ENCODE results near the gene MECP2. TPM values are rescaled to one million over a fixed set of nuclear protein-coding genes. Genes with fewer than 3 reads are reported as not detected.

The MECP2 gene
- total and polyA plus RNA-seq, 2 donors from 2014 or later = 14.0 to 74.7 TPM

DNA sequence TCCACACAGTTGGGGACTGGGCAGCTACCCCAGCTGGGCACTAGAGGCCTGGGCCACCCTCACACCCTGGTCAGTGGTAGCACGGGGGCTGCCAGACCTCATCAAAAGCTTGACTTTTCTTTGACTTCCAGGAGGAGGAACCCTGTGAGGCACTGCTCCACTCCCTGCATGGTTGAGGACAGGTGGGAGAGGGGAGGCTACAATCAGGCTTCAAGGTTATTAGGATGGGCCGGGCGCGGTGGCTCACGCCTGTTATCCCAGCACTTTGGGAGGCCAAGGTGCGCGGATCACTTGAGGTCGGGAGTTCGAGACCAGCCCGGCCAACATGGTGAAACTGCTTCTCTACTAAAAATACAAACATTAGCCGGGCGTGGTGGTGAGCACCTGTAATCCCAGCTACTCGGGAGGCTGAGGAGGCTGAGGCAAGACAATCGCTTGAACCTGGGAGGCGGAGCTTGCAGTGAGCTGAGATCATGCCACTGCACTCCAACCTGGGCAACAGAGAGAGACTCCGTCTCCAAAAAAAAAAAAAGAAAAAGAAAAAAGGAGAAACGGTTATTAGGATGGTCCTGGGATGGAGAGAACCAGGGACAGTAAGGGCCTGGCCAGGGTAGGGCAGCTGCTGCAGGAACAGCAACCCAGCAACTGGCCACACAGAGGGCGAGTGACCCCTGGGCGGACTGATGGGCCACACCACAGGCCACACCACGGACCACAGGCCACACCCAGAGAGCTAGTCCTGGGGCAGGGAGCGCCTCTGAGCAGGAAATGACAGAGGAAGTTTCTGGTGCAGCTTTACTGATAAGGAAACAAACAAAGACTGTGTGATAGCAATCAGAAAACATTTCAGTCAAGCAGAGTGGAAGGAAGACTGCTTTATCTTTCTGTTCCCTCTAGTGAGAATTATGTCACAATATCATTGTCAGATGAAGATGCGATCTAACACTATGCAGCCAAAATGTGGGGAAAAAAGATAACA lies 26.0 kb upstream of the MECP2 start:
- no peaks in the 10 kb centered on the region for H3K4me1 ChIP-seq (ENCODE audit: control insufficient read depth in 2 of 3, insufficient read depth in 2 of 3, low read depth in 1 of 3, low read length in 3 of 3)
- TF ChIP-seq, protein P1, sequence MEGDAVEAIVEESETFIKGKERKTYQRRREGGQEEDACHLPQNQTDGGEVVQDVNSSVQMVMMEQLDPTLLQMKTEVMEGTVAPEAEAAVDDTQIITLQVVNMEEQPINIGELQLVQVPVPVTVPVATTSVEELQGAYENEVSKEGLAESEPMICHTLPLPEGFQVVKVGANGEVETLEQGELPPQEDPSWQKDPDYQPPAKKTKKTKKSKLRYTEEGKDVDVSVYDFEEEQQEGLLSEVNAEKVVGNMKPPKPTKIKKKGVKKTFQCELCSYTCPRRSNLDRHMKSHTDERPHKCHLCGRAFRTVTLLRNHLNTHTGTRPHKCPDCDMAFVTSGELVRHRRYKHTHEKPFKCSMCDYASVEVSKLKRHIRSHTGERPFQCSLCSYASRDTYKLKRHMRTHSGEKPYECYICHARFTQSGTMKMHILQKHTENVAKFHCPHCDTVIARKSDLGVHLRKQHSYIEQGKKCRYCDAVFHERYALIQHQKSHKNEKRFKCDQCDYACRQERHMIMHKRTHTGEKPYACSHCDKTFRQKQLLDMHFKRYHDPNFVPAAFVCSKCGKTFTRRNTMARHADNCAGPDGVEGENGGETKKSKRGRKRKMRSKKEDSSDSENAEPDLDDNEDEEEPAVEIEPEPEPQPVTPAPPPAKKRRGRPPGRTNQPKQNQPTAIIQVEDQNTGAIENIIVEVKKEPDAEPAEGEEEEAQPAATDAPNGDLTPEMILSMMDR (IDR thresholded peaks at IDR 0.05; ENCODE audit: borderline replicate concordance, extremely low read depth, insufficient read depth) = no peak
- H3K9me3 ChIP-seq (ENCODE audit: control insufficient read depth in 2 of 3, insufficient read depth in 1 of 3, low read length in 3 of 3) = no peaks in the 10 kb centered on the region
- intact Hi-C loops (cut with DNase I) = no loop called here
- FAIRE-seq (no peak), DNase-seq (peak in 1 of 5 donors; percentile 88)
- no peak overlapping the region for H3K9ac ChIP-seq (ENCODE audit: low read length in 3 of 3)
- H3K27me3 ChIP-seq (ENCODE audit: control insufficient read depth, insufficient read depth, low read length) = no peaks in the 10 kb centered on the region
- H3K27ac ChIP-seq (ENCODE audit: low read depth in 2 of 2, low read length in 2 of 2) = no peak overlapping the region
- H3K4me3 ChIP-seq (ENCODE audit: low read length in 3 of 3) = no peak overlapping the region
- no peaks in the 10 kb centered on the region for H3K36me3 ChIP-seq (ENCODE audit: control insufficient read depth in 2 of 3, insufficient read depth in 3 of 3, low read length in 3 of 3)

GRCh38 chrX:154121961-154122360 lies 24.4 kb upstream of the MECP2 start:
- Histone ChIP-seq H3K27ac (ENCODE audit: low read depth in 2 of 2, low read length in 2 of 2) (peak overlapping the region; percentile 4 to 60), H3K9ac (ENCODE audit: low read length in 3 of 3) (no peak overlapping the region), H3K9me3 (ENCODE audit: control insufficient read depth in 2 of 3, insufficient read depth in 1 of 3, low read length in 3 of 3) (no peaks in the 10 kb centered on the region), H3K4me1 (ENCODE audit: control insufficient read depth in 2 of 3, insufficient read depth in 2 of 3, low read depth in 1 of 3, low read length in 3 of 3) (no peaks in the 10 kb centered on the region), H3K27me3 (ENCODE audit: control insufficient read depth, insufficient read depth, low read length) (no peaks in the 10 kb centered on the region), H3K36me3 (ENCODE audit: control insufficient read depth in 2 of 3, insufficient read depth in 3 of 3, low read length in 3 of 3) (no peaks in the 10 kb centered on the region), H3K4me3 (ENCODE audit: low read length in 3 of 3) (no peak overlapping the region)
- no peak for FAIRE-seq
- peak; percentile 34 to 83 (median 54) for DNase-seq
- TF ChIP-seq, protein P1 (IDR thresholded peaks at IDR 0.05; ENCODE audit: borderline replicate concordance, extremely low read depth, insufficient read depth) = no peak
- intact Hi-C loops (cut with DNase I) = no loop called here

DNA sequence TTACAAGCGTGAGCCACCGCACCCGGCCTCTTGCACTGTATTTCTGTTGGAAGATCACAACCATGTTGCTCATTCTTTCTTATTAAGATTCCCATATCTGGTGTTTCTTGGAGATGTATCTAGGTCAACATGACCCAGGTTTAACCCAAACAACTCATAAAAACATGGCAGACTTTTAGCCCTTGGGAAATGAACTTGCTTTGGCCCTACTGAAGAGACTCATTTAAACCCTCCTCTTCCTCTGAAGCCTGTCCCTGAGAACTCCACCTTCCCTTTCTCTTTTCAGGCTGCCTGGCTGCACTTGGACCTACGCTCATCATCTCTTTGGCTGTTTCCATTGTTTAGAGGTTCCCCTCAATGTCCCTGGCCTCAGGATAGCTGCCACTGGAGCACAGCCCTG lies 23.7 kb upstream of the MECP2 start:
- Histone ChIP-seq H3K36me3 (ENCODE audit: control insufficient read depth in 2 of 3, insufficient read depth in 3 of 3, low read length in 3 of 3) (no peaks in the 10 kb centered on the region), H3K27me3 (ENCODE audit: control insufficient read depth, insufficient read depth, low read length) (no peaks in the 10 kb centered on the region), H3K4me3 (ENCODE audit: low read length in 3 of 3) (no peak overlapping the region), H3K27ac (ENCODE audit: low read depth in 2 of 2, low read length in 2 of 2) (peak overlapping the region in 1 of 2 donors; percentile 60), H3K9me3 (ENCODE audit: control insufficient read depth in 2 of 3, insufficient read depth in 1 of 3, low read length in 3 of 3) (no peaks in the 10 kb centered on the region), H3K4me1 (ENCODE audit: control insufficient read depth in 2 of 3, insufficient read depth in 2 of 3, low read depth in 1 of 3, low read length in 3 of 3) (no peaks in the 10 kb centered on the region), H3K9ac (ENCODE audit: low read length in 3 of 3) (no peak overlapping the region)
- TF ChIP-seq, protein P1 (IDR thresholded peaks at IDR 0.05; ENCODE audit: borderline replicate concordance, extremely low read depth, insufficient read depth) = no peak
- FAIRE-seq (no peak), DNase-seq (no peak)
- intact Hi-C loops (cut with DNase I) = no loop called here

Data from kidney (tissue), 14 donors.